ENCODE data around the gene NNAT.

DNA sequence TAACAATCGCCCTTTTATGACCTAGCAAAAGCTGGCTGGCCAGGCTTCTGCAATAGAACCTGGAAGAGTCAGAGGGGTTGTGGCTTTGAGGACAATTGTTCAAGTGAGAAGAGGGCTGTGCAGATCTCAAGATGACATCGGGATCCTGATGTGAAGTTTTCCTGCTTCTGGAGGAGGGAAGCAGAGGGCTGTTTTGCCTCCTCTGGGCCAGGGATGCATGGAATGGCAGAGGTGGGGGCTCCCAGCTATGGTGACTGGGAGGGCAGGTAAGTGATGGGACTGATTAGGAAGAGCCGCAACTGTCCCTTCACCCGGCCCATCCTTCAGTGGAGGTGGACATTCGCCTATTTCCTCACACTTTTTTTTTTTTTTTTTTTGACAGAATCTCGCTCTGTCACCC lies 50.0 kb downstream of the NNAT start:
- TF ChIP-seq, protein P1, sequence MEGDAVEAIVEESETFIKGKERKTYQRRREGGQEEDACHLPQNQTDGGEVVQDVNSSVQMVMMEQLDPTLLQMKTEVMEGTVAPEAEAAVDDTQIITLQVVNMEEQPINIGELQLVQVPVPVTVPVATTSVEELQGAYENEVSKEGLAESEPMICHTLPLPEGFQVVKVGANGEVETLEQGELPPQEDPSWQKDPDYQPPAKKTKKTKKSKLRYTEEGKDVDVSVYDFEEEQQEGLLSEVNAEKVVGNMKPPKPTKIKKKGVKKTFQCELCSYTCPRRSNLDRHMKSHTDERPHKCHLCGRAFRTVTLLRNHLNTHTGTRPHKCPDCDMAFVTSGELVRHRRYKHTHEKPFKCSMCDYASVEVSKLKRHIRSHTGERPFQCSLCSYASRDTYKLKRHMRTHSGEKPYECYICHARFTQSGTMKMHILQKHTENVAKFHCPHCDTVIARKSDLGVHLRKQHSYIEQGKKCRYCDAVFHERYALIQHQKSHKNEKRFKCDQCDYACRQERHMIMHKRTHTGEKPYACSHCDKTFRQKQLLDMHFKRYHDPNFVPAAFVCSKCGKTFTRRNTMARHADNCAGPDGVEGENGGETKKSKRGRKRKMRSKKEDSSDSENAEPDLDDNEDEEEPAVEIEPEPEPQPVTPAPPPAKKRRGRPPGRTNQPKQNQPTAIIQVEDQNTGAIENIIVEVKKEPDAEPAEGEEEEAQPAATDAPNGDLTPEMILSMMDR (conservative IDR thresholded peaks at IDR 0.05; ENCODE audit: low read depth, low read length): no peak
- no peak for TF ChIP-seq EZH2 (IDR thresholded peaks at IDR 0.05; ENCODE audit: borderline replicate concordance, low read depth, low read length, poor library complexity, severe bottlenecking)
